Prostate gland (tissue), 2 donors: ENCODE results near the gene EMP2.

Experiments used
- CTCF ChIP-seq, 4 experiments: fragments of 200-600 bp in 2 of 4; fragments of 450-650 bp in 2 of 4; sonication (generic) in 2 of 4; IDR thresholded peaks; 1 replicate in 3 of 4; 2 replicates in 1 of 4; pipeline ENCODE4 v1.5.1; 2016 to 2019; ENCODE audit warnings: antibody characterized with exemption in 4 of 4, mild to moderate bottlenecking in 2 of 4, moderate library complexity in 2 of 4
- POLR2A ChIP-seq: fragments of 450-650 bp; IDR thresholded peaks from one replicate; pipeline ENCODE4 v1.6.1; 2016; ENCODE audit warnings: antibody characterized with exemption, mild to moderate bottlenecking
- POLR2AphosphoS5 ChIP-seq: sonication (generic); formaldehyde crosslinking; IDR thresholded peaks from one replicate; pipeline ENCODE4 v1.6.1; 2017; ENCODE audit warnings: antibody characterized with exemption

- TF ChIP-seq CTCF (IDR thresholded peaks at IDR 0.05) (no peak), POLR2A (no peak), POLR2AphosphoS5 (no peak)
Observed at GRCh38 chr16:10551881-10552280, 28.5 kb downstream of the EMP2 start.
